HG02798 (cell line): ENCODE results near the gene GALNT16.
"Not testable (repeated sequence)": the region's sequence is repeated elsewhere in the genome, so short reads cannot be mapped to it uniquely, and the experiment has no call there.

Experiments
- ATAC-seq: cut with Tn5 transposase; IDR thresholded peaks from one replicate; pipeline ENCODE4 v1.9.1; 2021; ENCODE audit warnings: mild to moderate bottlenecking; ENCODE audit not compliant: unreplicated experiment, poor library complexity

The GALNT16 gene

DNA sequence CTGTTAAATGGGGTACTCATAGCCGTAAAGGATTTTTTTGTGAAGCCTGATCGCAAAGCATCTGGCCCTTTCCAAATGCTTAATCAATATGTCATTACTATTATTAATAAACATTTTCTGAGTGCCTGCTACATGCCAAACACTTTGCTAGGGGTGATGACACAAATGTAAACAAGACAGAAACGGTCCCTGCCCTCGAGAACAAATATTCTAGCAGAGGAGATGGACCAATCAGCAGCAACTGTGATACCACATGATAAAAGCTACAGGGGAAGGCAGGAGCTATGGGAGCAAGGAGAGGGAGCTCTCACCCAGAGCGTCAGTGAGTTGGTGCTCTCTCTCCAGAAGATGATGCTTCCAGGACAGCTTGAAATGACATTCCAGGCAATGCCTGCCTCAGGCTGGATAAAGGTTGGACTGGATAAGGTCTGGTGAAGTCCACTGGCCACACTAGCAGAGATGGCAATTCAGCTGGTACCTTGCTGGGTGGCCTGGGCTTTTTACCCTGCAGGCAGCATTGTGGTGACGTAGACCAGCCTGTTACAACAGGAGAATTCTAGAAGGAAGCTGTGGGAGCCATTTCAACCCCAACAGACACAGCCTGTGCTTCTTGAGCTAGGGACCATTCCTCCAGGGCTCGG is 97.1 kb downstream of the GALNT16 start:
- ATAC-seq: no peak

DNA sequence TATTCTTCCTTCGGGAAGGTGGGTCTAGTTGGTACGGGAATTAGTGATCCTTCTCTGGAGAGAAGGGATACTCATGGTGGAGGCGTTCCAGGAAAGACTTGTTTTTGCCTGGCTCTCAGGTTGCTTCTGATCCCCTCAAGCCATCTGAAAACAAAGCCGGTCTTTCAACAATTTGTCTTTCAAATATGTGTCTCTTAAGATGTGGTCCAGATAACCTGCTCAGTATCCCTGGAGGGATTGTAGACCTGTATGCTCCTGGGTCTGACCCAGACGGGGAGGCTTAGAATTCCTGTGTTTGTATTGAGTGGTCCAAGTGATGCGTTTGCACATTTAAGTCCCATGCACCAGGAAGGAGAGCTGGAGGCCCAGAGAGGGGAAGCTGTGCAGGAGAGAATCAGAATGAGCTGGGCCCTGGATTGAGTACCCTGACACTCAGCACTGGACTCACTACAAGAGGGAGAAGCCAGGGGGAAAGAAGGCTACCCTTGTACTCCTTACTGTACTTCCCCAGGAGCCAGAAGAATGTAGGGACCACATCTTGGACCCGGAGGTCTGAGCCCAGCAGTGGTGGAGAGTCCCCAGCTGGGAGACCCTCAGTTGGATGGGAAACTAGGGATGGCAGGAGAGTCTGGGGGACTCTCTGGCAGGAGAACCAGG is 97.7 kb downstream of the GALNT16 start:
- no peak for ATAC-seq

DNA sequence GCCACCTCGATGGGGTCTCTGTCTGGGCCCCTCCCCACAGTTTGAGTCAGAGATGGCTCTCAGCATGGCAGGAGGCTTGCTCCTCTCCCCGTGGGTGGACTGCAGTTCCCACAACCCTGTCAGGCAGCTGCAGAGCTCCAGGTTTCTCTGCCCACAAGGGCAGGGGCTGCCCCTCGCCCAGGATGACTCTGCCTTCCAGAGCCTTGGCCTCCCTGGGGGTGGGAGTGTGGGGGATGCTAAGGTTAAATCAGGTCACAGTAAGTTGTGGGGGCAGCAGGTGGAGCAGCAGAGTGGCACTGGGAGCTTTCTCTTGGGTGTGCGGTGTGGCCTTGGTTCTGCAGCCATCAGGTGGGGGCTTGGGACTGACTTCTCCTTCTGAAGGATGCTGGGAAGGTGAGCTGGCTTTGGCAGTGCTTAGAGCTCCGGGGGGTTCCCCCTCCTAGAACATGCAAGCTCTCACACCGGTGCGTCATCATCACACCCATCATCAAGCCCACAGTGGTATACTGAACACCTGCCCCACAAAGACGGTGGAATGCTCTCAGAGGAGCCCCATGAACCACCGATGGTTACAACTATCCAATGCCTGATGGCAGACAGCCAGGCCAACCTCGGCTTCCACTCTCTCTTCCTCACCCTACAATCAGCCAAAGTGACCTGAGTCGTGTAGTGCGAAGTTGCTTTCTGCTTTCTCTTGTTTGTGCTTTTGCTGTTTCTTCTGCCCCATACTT is 98.4 kb downstream of the GALNT16 start:
- peak; percentile 42 for ATAC-seq

DNA sequence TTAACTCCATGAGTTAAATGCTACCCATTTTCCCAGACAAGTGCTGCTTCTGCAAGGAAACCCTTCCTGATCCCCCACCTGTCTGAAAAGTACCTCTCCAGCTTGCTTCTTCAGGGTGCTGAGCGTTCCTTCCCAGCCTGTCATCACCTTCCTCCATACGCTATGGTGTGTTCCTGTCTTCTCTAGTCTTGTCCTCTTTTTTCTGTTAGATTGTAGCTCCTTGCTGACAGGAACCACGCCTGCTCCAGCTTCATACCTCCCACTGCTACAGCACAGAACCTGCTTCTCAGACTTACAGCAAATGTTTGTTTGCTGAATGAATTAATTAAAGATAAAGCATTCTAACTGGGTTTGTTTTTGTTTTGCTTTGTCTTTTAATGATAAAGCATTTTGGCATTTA is 99.0 kb downstream of the GALNT16 start:
- no peak for ATAC-seq

DNA sequence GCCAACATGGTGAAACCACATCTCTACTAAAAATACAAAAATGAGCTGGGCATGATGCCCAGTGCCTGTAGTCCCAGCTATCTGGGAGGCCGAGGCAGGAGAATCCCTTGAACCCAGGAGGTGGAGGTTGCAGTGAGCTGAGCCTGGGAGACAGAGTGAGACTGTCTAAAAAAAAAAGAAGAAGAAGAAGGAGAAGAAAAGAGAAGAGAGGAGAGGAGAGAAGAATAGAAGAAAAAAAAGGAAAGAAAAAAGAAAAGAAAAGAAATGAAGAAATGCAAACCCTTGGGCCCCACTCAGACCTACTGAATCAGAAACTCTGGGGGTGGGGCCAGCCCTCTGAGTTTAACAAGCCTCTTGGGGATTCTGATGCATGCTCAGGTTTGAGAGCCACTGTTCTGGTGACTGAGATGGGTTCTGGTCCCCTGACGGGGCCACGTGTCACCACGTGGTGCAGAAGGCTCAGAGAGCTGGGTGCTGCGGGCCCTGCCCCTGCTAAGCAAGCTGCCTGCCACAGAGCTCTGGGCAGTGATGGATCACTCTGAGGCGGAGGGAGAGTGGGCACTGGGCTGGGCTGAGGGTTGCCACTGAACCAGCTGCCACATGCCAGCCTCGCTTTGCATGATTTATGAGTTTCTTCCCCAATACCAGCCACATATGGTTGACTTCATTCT is 100.6 kb downstream of the GALNT16 start:
- ATAC-seq: peak; percentile 52

DNA sequence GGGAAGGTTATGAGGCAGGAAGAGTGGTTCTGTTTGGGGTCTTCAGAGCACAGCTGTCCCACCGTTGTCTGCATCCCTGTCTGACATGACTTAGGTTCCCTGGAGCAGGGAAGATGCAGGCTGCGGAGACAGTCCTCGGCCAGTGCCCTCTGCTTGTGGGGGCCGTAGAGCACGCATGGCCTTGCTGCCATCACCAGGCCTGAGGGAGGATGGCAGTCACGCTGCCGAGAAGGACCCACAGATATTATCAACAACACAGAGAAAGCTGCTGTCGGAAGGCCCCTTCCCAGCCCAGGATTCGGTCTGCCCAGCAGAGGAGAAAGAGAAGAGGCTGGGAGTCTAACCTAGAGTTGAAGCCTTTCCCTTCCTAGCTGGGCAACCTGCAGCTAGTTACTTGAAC is 103.1 kb downstream of the GALNT16 start:
- no peak for ATAC-seq

DNA sequence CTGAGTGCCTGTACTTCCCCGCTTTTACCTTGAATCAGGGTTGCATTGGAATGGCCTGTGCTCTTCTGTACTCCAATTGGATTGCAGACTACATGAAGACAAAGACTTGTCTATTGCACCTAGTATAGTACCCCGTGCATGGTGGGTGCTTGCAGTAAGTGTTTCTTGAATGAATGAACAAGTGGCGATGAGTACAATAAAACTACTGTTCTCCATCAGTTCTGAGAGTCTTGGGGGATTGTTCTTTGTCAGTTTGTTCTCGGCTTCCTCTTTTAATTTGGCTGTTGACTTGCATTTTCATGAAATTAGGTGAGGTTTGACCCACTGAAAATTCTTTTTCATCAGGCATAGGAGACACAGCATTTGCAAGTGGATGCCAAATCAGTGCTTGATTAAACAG is 104.0 kb downstream of the GALNT16 start:
- ATAC-seq: no peak

DNA sequence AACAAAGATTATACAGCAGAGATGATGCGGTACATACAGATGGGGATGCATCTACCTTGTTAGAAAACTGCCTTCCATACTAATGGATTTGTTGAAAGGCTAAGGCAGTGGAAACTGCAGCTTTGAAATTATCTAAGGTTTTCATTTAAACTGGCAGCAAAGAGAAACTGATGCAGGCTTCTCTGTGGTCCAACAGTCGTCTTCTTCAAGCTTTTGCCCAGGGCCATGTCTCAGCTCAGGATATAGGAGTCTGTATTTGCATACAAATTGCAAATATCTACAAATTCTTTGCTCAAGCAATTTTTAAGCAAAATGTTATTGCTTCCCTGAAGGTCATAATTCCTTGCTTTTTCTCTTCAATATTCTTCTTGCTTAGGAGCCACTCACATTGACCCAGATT is 104.4 kb downstream of the GALNT16 start:
- ATAC-seq: no peak

DNA sequence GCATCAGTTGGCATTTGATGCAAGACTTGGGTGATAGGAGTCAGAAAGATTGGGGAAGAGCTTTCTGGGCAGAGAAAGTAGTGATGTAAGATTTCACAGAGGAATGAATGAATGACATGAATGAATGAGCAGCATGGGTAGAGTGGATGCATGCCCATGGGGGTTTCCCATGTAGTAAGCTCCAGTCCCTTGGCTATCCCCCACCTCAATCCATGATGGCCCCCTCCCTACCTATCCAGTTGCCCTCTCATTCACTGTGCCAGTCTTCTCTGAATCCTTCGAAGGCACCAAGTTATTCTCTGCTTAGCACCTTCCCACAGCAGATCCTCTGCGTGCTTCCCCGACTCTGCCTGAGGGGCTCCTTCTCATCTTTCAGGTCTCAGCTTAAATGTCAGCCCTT is 106.1 kb downstream of the GALNT16 start:
- ATAC-seq: no peak

DNA sequence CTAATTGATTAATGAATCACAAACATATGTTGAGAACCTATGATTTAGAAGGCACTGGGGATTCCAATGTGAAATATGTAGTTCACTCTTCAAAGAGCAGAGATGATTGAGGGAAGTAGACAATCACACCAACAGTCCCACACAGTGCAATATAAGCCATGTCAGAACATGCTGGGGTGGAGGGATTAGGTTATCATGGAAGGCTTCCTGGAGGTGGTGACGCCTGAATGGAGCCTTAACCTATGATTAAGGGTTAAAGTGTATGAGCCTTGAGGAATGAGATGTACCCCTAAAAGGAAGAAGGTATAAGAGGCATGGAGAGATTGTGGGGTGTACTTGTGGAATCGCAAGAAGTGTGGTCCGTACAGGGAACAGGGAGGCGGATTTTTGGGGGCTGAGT is 106.8 kb downstream of the GALNT16 start:
- no peak for ATAC-seq

DNA sequence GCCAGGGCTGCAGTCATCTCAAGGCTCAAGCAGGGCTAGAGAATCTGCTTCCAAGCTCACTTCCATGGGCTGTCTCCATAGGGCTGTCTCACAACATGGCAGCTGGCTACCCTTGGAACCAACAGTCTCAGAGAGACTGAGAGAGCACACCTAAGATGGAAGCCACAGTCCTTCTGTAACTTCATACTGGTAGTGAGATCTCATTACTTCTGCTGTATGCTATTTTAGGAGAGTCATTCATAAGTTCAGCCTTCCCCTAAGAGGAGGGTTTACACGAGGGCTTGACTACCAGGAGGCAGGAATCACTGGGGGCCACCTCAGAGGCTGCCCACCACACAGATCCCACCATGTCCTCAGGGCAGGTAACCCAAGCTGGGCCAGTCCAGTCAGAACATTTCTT is 108.4 kb downstream of the GALNT16 start:
- ATAC-seq: no peak

DNA sequence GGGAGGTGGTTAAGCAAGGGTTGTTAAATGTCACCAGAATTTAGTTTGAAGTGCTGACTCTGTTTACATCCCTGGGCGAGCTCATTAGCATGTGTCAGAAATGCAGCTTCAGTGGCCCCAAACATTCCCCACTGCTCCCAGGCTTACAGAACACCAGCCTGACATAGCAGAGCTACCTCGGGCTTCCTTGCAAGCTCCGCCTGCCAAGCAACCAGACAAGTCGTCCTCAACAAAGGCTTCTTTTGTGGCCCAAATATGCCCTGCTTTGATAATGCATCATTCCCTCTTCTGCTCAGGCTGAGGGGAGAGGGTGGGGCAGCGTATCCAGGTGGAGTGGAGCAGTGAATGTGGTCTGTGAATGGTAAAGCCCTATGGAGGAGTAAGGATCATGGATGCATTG is 110.1 kb downstream of the GALNT16 start:
- ATAC-seq: no peak

DNA sequence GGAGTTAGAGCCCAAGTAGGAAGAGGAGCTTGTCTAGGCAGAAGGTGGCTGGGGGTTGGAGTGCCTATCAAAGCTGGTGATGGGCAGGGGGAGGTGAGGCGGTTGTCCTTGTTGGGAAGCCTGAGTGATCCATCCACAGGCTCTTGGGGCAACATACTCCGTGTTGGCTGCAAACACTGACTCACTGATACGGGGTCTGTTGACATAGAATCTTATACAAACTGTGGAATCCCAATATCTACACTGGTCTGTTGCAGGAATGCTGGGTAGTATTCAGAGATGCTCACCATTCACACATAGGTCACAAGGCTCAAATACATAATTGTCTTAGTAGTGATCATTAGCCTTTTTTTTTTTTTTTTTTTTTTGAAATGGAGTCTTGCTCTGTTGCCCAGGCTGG is 112.2 kb downstream of the GALNT16 start:
- no peak for ATAC-seq

DNA sequence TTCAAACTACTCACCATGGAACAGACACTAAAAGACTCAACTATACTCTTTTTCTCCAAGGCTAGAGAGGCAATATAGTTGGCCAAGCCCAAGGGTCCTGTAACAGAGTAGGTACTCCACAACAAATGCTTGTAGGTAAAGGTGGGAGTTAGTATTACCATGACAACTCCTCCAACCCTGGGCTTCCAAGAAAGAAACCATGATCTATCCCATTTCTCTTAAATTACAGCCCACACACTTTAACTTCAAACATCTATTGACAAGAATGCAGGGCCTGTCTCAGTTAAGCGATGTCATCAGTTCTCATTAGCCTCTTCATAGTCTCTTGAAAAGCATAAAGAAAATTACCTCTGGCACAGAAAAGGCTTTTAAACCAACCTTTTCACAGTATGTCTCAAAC is 113.1 kb downstream of the GALNT16 start:
- no peak for ATAC-seq

DNA sequence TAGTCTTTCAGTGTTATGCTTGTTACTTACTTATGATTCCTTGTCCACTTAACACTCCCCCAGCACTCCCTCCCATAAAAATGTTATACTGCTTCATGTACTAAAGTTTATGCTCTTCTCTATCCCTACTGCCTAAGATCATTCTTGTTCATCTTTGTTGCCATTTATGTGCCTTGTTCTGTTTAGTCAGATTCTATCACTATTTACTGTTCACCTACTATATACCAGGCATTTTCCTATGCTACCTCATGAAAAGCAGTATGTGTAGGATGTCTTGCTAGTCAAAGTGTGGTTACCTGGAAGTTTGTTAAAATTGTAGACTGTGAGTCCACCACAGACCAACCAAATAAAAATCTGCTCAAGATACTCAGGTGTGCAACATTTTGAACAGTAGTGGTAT is 114.3 kb downstream of the GALNT16 start:
- no peak for ATAC-seq

DNA sequence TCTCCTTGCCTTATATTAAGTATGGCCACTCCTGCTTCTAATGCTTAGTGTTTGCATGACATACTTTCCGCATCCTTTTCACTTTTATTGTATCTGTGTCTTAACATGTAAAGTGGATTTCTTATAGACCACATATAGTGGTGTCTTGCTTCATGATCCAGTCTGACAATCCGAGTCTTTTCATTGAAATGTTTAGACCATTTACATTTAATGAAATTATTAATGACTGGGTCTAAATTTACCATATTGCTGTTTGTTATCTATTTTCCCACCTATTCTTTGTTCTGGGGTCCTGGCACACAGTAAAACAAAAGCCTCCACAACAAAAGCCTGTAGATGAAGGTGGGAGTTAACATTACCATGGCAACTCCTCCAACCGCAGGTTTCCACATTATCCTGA is 115.2 kb downstream of the GALNT16 start:
- no peak for ATAC-seq

DNA sequence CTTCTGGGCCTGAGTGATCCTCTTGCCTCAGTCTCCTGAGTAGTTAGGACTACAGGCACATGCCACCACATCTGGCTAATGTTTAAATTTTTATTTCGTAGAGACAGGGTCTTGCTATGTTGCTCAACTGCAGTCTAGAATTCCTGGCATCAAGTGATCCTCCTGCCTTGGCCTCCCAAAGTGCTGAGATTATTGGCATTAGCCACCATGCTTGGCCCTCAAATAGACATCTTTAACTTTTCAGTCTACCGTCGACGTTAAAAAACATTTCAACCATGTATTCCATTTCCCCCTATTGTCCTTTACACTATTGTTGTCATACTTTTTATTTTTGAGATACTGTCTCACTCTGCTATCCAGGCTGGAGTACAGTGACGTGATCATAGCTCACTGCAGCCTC is 115.8 kb downstream of the GALNT16 start:
- no peak for ATAC-seq

DNA sequence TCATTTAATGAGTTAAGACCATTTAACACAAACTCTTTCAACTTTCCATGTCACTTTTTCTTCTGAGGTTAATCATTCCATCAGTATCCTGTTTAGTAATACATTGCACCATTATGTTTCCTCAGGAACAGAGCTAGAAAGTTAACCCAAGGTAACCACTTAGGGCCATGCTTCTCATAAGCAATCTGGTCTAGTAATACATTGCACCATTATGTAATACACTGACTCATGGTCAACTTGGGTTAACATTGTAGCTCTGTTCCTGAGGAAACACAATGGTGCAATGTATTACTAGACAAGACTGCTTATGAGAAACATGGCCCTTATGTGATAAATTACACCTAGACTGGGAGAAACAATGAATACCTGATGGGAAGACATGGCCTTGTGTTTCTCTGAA is 116.5 kb downstream of the GALNT16 start:
- no peak for ATAC-seq

DNA sequence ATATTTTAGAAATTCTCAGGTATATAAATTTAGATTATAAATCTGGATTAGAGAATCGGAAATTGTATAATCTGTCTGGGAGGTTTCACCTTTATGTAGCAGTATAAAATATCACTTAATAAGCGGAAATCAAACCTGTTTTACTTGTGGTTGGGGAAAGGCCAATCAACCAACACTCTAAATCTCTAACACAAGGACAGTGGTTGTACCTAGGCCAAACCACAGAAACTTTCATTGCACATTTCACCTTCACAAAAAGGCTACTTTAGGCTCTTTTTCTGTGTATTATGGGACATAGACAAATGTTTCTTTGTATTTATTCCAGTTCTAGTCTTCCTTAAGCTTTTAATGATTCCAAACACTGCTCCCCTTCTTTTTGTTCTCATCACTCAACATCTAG is 118.3 kb downstream of the GALNT16 start:
- ATAC-seq: no peak

DNA sequence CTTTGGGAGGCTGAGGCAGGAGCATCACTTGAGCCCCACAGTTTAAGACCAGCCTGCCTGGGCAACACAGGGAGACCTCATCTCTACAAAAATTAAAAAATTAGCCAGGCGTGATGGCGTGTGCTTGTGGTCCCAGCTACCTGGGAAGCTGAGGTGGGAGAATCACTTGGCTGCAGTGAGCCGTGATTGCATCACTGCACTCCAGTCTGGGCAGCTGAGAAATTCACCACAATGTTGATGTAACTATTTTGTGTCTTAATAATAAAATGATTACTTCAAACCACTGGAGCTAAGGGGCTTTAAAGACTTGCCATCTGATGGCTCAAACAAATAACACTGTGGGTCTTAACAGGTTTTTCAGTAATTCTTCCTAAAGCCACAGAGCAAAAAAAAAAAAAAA is 127.4 kb downstream of the GALNT16 start:
- no peak for ATAC-seq

DNA sequence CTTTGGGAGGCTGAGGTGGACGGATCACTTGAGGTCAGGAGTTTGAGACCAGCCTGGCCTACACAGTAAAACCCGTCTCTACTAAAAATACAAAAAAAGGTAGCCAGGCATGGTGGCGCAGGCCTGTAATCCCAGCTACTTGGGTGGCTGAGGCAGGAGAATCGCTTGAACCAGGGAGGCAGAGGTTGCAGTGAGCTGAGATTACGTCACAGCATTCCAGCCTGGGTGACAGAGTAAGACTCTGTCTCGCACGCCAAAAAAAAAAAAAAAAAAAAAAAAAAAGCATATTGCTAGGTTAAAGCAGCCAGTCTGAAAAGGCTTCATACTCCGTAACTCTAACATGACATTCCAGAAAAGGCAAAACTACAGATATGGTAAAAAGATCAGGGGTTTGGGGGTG is 131.4 kb downstream of the GALNT16 start:
- not testable (repeated sequence) for ATAC-seq
